Neutrophil (primary cell): ENCODE measurements around the gene DBH.

Source experiments
- H3K27ac ChIP-seq: fragments of 200-600 bp; sonication (generic); 2 replicates; pipeline ENCODE4 v1.5.1; 2016; ENCODE audit warnings: mild to moderate bottlenecking, moderate library complexity
- H3K27me3 ChIP-seq: fragments of 200-600 bp; sonication (generic); 2 replicates; pipeline ENCODE4 v1.6.0; 2016; ENCODE audit warnings: mild to moderate bottlenecking
- H3K36me3 ChIP-seq: fragments of 200-600 bp; sonication (generic); 2 replicates; pipeline ENCODE4 v1.5.1; 2017
- H3K4me1 ChIP-seq, 2 experiments: fragments of 200-600 bp in 1 of 2; sonication (generic) in 1 of 2; 1 replicate in 1 of 2; 2 replicates in 1 of 2; pipeline versions ENCODE4 v1.5.1 to v1.6.1; 2013 to 2016; ENCODE audit warnings: low read depth in 1 of 2, low read length in 1 of 2, mild to moderate bottlenecking in 1 of 2, moderate library complexity in 1 of 2; ENCODE audit not compliant: control insufficient read depth in 1 of 2, insufficient read depth in 1 of 2
- H3K4me3 ChIP-seq, 2 experiments: fragments of 200-600 bp in 1 of 2; sonication (generic) in 1 of 2; 1 replicate in 1 of 2; 2 replicates in 1 of 2; pipeline ENCODE4 v1.5.1; 2013 to 2016; ENCODE audit warnings: low read depth in 1 of 2, low read length in 1 of 2, mild to moderate bottlenecking in 1 of 2, moderate library complexity in 1 of 2
- H3K9me3 ChIP-seq: fragments of 200-600 bp; sonication (generic); 2 replicates; pipeline ENCODE4 v1.5.1; 2016
- CTCF ChIP-seq: fragments of 200-600 bp; sonication (generic); IDR thresholded peaks from 2 replicates; pipeline ENCODE4 v1.5.1; 2016; ENCODE audit warnings: antibody characterized with exemption

DBH gene

GRCh38 chr9:133601746-133602145 is 34.4 kb upstream of the DBH start:
- TF ChIP-seq CTCF: no peak
- no peaks in the 10 kb centered on the region for H3K36me3 ChIP-seq
- peaks cover 27% of the 10 kb centered on the region for H3K27me3 ChIP-seq
- H3K9me3 ChIP-seq: peaks cover 5% of the 10 kb centered on the region
- no peak overlapping the region for H3K27ac ChIP-seq
- no peak overlapping the region for H3K4me3 ChIP-seq
- H3K4me1 ChIP-seq: no peaks in the 10 kb centered on the region

GRCh38 chr9:133602277-133602676 is 33.9 kb upstream of the DBH start:
- Histone ChIP-seq H3K9me3 (no peaks in the 10 kb centered on the region), H3K36me3 (no peaks in the 10 kb centered on the region), H3K4me1 (no peaks in the 10 kb centered on the region), H3K4me3 (no peak overlapping the region), H3K27me3 (peaks cover 32% of the 10 kb centered on the region), H3K27ac (no peak overlapping the region)
- TF ChIP-seq CTCF: no peak

GRCh38 chr9:133603135-133603927 is 32.8 kb upstream of the DBH start:
- H3K4me3 ChIP-seq: no peak overlapping the region
- no peak overlapping the region for H3K27ac ChIP-seq
- no peaks in the 10 kb centered on the region for H3K36me3 ChIP-seq
- no peaks in the 10 kb centered on the region for H3K4me1 ChIP-seq
- peaks cover 42% of the 10 kb centered on the region for H3K27me3 ChIP-seq
- no peak for TF ChIP-seq CTCF
- H3K9me3 ChIP-seq: no peaks in the 10 kb centered on the region

GRCh38 chr9:133604214-133604613 is 31.9 kb upstream of the DBH start:
- Histone ChIP-seq H3K36me3 (no peaks in the 10 kb centered on the region), H3K27me3 (peaks cover 51% of the 10 kb centered on the region), H3K4me3 (no peak overlapping the region), H3K9me3 (no peaks in the 10 kb centered on the region), H3K27ac (no peak overlapping the region), H3K4me1 (no peaks in the 10 kb centered on the region)
- no peak for TF ChIP-seq CTCF

- Histone ChIP-seq H3K9me3 (no peaks in the 10 kb centered on the region), H3K36me3 (no peaks in the 10 kb centered on the region), H3K4me1 (no peaks in the 10 kb centered on the region), H3K27ac (no peak overlapping the region), H3K27me3 (peaks cover 58% of the 10 kb centered on the region), H3K4me3 (no peak overlapping the region)
- no peak for TF ChIP-seq CTCF
Observed at GRCh38 chr9:133604856-133605255, 31.3 kb upstream of the DBH start.
